SU-DHL-6 (cell line): ENCODE data around the gene PSMA3.

Experiments
- CTCF ChIP-seq: fragments of 200-600 bp; sonication (generic); IDR thresholded peaks from one replicate; pipeline ENCODE4 v1.5.1; 2017; ENCODE audit warnings: antibody characterized with exemption, mild to moderate bottlenecking, low read length, moderate library complexity; ENCODE audit not compliant: insufficient read depth, poor library complexity, severe bottlenecking
- EZH2phosphoT487 ChIP-seq: fragments of 200-600 bp; sonication (generic), shearing (Covaris generic); conservative IDR thresholded peaks from 2 replicates; pipeline ENCODE4 v1.6.1; 2018; ENCODE audit warnings: mild to moderate bottlenecking, antibody characterized with exemption, low read length, moderate library complexity, mixed read lengths

GRCh38 chr14:58296726-58297125 lies 52.1 kb downstream of the PSMA3 start:
- no peak for TF ChIP-seq CTCF
- TF ChIP-seq EZH2phosphoT487 = no peak
